Hematopoietic multipotent progenitor cell treated with erythropoietin and hydrocortisone succinate and interleukin-3 and kit ligand, for 6 days (in vitro differentiated cells): Measurements from ENCODE around the gene TAS2R20.

Source experiments
- DNase-seq: peaks from one replicate; pipeline ENCODE4 v3.0.0-alpha.2; 2015

Gene TAS2R20

GRCh38 chr12:10957741-10958140, 40.4 kb downstream of the TAS2R20 start:
- no peak for DNase-seq

DNA sequence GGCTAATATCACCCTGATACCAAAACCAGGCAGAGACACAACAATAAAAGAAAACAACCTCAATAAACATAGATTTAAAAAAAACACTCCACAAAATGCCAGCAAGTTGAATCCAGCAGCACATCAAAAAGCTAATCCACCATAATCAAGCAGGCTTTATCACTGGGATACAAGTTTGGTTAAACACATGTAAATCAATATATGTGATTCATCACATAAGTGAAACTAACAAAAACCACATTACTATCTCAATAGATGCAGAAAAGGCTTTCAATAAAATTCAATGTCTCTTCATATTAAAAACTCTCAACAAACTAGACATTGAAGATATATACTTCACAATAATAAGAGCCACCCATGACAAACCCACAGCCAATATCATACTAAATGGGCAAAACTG, 42.0 kb downstream of the TAS2R20 start:
- no peak for DNase-seq

DNA sequence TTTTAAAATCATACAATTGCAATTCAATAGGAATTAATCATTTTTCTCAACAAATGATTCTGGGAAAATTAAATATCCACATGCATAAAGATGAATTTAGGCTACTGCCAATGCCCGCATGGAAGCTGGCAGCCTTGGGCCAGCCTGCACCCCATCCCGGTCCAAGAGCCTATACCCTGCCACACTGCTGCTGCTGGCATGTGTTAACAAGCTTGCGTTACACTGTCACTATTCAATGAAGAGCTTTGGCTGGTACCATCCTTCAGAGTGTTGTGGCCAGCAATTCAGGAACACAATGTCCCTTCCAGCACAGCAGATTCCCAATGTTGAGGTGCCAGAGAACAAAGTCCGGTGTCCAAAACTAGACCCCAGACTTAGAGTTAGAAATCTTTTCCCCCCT, 45.5 kb downstream of the TAS2R20 start:
- DNase-seq = no peak
